Astrocyte (in vitro differentiated cells and primary cell): ENCODE measurements around the gene HSD17B11. TPM values are rescaled to one million over a fixed set of nuclear protein-coding genes. Genes with fewer than 3 reads are reported as not detected.

Experiments used
- DNase-seq: peaks from one replicate; pipeline ENCODE4 v3.0.0-alpha.2; 2010; ENCODE audit warnings: low read depth
- FAIRE-seq: peaks from 2 replicates; lab custom pipeline; 2011; peaks lifted over from hg19 to GRCh38; lab: Jason Lieb, UNC
- H2AFZ ChIP-seq: 2 replicates; pipeline ENCODE4 v1.6.0; 2012; ENCODE audit warnings: low read depth, low read length, inconsistent platforms
- H3K27ac ChIP-seq: 2 replicates; pipeline ENCODE4 v1.5.1; 2011; ENCODE audit warnings: low read depth, low read length, inconsistent platforms
- H3K27me3 ChIP-seq: 2 replicates; pipeline ENCODE4 v1.6.0; 2011; ENCODE audit warnings: low read length, inconsistent platforms; ENCODE audit not compliant: insufficient read depth
- H3K36me3 ChIP-seq: 2 replicates; pipeline ENCODE4 v1.5.1; 2011; ENCODE audit warnings: low read length, inconsistent platforms; ENCODE audit not compliant: insufficient read depth
- H3K4me1 ChIP-seq: 2 replicates; pipeline ENCODE4 v1.5.1; 2011; ENCODE audit warnings: low read length, inconsistent platforms; ENCODE audit not compliant: insufficient read depth
- H3K4me2 ChIP-seq: 2 replicates; pipeline ENCODE4 v1.6.0; 2012; ENCODE audit warnings: low read length, inconsistent platforms
- H3K4me3 ChIP-seq: 2 replicates; pipeline ENCODE4 v1.5.1; 2011; ENCODE audit warnings: low read depth, mild to moderate bottlenecking, low read length, inconsistent platforms; ENCODE audit not compliant: insufficient read depth
- H3K79me2 ChIP-seq: 2 replicates; pipeline ENCODE4 v1.6.0; 2012; ENCODE audit warnings: mild to moderate bottlenecking, low read length, inconsistent platforms; ENCODE audit not compliant: insufficient read depth
- H3K9ac ChIP-seq: 2 replicates; pipeline ENCODE4 v1.6.0; 2012; ENCODE audit warnings: mild to moderate bottlenecking, low read length, inconsistent platforms
- H3K9me3 ChIP-seq: 2 replicates; pipeline ENCODE4 v1.5.1; 2012; ENCODE audit warnings: low read depth, mild to moderate bottlenecking, low read length, inconsistent platforms; ENCODE audit not compliant: insufficient read depth
- H4K20me1 ChIP-seq: 2 replicates; pipeline ENCODE4 v1.6.0; 2012; ENCODE audit warnings: low read length, inconsistent platforms; ENCODE audit not compliant: insufficient read depth
- H3K27ac Mint-ChIP-seq: one replicate; pipeline ENCODE4 v1.8.0; 2021; ENCODE audit warnings: mild to moderate bottlenecking, mixed read lengths; ENCODE audit not compliant: unreplicated experiment
- H3K27me3 Mint-ChIP-seq: one replicate; pipeline ENCODE4 v1.8.0; 2021; ENCODE audit warnings: low read depth, mixed read lengths; ENCODE audit not compliant: unreplicated experiment
- H3K36me3 Mint-ChIP-seq: one replicate; pipeline ENCODE4 v1.8.0; 2021; ENCODE audit warnings: low read depth, mixed read lengths; ENCODE audit not compliant: unreplicated experiment
- H3K4me1 Mint-ChIP-seq: one replicate; pipeline ENCODE4 v1.8.0; 2021; ENCODE audit warnings: low read depth, mixed read lengths; ENCODE audit not compliant: unreplicated experiment
- H3K4me3 Mint-ChIP-seq: one replicate; pipeline ENCODE4 v1.8.0; 2021; ENCODE audit warnings: mild to moderate bottlenecking, moderate library complexity, mixed read lengths; ENCODE audit not compliant: unreplicated experiment
- H3K9me3 Mint-ChIP-seq: one replicate; pipeline ENCODE4 v1.8.0; 2021; ENCODE audit warnings: mild to moderate bottlenecking, mixed read lengths; ENCODE audit not compliant: unreplicated experiment
- EZH2 ChIP-seq: IDR thresholded peaks from 2 replicates; pipeline ENCODE4 v1.6.1; 2012; ENCODE audit warnings: mild to moderate bottlenecking, low read length, inconsistent platforms; ENCODE audit not compliant: insufficient read depth
- total RNA-seq: library from RNA; stranded (reverse); gene quantifications from 2 replicates; pipeline ENCODE4 v1.2.1, GENCODE V29; 2021
- TF ChIP-seq, protein P1 (sequence below): IDR thresholded peaks from 2 replicates; pipeline ENCODE4 v1.5.1; 2011; ENCODE audit warnings: low read depth, mild to moderate bottlenecking, inconsistent platforms, low read length, moderate library complexity; ENCODE audit not compliant: insufficient read depth

The HSD17B11 gene
- total RNA-seq, 1 donor from 2014 or later = 34.0 TPM

- peak; percentile 71 for DNase-seq
- Histone ChIP-seq H3K4me2 (no peak overlapping the region), H3K36me3 (peaks cover 2% of the 10 kb centered on the region), H3K9ac (no peak overlapping the region), H3K4me1 (no peaks in the 10 kb centered on the region), H2AFZ (no peak overlapping the region), H3K9me3 (no peaks in the 10 kb centered on the region), H3K4me3 (no peak overlapping the region), H4K20me1 (no peaks in the 10 kb centered on the region), H3K27me3 (no peaks in the 10 kb centered on the region), H3K79me2 (no peaks in the 10 kb centered on the region), H3K27ac (no peak overlapping the region)
- peak; percentile 17 for FAIRE-seq
- H3K27me3 Mint-ChIP-seq = no peaks in the 10 kb centered on the region
- H3K9me3 Mint-ChIP-seq = no peaks in the 10 kb centered on the region
- no peak overlapping the region for H3K27ac Mint-ChIP-seq
- TF ChIP-seq EZH2 = no peak
- TF ChIP-seq, protein P1, sequence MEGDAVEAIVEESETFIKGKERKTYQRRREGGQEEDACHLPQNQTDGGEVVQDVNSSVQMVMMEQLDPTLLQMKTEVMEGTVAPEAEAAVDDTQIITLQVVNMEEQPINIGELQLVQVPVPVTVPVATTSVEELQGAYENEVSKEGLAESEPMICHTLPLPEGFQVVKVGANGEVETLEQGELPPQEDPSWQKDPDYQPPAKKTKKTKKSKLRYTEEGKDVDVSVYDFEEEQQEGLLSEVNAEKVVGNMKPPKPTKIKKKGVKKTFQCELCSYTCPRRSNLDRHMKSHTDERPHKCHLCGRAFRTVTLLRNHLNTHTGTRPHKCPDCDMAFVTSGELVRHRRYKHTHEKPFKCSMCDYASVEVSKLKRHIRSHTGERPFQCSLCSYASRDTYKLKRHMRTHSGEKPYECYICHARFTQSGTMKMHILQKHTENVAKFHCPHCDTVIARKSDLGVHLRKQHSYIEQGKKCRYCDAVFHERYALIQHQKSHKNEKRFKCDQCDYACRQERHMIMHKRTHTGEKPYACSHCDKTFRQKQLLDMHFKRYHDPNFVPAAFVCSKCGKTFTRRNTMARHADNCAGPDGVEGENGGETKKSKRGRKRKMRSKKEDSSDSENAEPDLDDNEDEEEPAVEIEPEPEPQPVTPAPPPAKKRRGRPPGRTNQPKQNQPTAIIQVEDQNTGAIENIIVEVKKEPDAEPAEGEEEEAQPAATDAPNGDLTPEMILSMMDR = peak; percentile 79
- no peak overlapping the region for H3K4me3 Mint-ChIP-seq
- peaks cover 2% of the 10 kb centered on the region for H3K4me1 Mint-ChIP-seq
- no peaks in the 10 kb centered on the region for H3K36me3 Mint-ChIP-seq
Observed at GRCh38 chr4:87375719-87376291, 15.2 kb downstream of the HSD17B11 start.

DNA sequence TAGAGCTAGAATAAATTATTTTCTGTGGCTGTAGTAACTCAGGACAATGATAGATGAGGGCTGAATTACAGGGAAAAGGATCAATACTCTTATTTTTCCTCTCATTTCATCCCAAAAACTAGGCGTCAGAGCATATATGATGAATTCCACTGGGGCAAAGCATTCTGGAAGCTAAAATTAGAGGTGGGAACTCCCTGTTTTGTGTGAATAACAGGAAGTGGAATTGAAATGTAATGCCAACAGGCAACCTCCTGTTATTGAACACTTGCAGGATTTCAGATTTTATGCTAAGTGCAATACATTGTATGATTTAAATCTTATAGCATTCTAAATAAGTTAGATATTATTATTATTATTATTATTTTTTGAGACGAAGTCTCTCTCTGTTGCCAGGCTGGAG, 20.9 kb downstream of the HSD17B11 start:
- no peaks in the 10 kb centered on the region for H3K4me1 ChIP-seq
- Mint-ChIP-seq H3K27me3 (no peaks in the 10 kb centered on the region), H3K4me1 (peaks cover 2% of the 10 kb centered on the region), H3K4me3 (no peak overlapping the region), H3K9me3 (no peaks in the 10 kb centered on the region), H3K27ac (no peak overlapping the region), H3K36me3 (peaks cover 5% of the 10 kb centered on the region)
- TF ChIP-seq, protein P1 = no peak
- TF ChIP-seq EZH2 = no peak
- H4K20me1 ChIP-seq = no peaks in the 10 kb centered on the region
- H3K4me2 ChIP-seq = no peak overlapping the region
- H3K27ac ChIP-seq = no peak overlapping the region
- H3K4me3 ChIP-seq = no peak overlapping the region
- FAIRE-seq = no peak
- no peaks in the 10 kb centered on the region for H3K79me2 ChIP-seq
- DNase-seq = no peak
- no peak overlapping the region for H3K9ac ChIP-seq
- no peaks in the 10 kb centered on the region for H3K9me3 ChIP-seq
- no peak overlapping the region for H2AFZ ChIP-seq
- peaks cover 5% of the 10 kb centered on the region for H3K36me3 ChIP-seq
- no peaks in the 10 kb centered on the region for H3K27me3 ChIP-seq

DNA sequence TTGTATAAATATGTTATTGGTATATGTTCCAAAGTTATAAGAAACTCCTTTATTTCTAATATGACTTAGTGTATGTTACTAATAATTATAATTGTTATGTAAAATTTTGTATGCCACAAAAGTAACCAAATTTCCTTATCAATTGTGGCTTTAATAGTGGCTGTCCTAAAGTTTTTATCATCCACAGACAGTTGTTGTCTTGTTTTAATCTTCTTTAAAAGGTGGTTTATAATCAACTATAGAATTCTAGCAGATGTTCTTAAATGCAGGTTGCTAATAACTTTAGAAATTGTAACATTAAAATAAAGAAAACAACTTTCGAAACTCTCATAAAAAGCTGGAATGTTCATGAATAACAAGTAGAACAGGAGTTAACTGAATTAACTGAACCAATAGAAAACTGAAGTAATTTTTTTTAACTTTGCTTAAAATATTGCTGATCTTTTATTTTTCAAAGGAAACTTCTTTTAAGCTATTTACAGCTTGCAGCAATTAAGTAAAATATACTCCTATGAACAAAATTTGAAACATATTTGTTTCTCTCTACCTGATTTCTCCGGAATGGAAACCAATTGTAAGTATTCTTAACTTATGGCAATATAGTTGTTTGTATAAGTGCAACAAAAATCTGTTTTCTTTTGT, 24.3 kb downstream of the HSD17B11 start:
- no peaks in the 10 kb centered on the region for H3K4me1 ChIP-seq
- Mint-ChIP-seq H3K9me3 (no peaks in the 10 kb centered on the region), H3K4me1 (no peaks in the 10 kb centered on the region), H3K27me3 (no peaks in the 10 kb centered on the region), H3K4me3 (no peak overlapping the region), H3K27ac (no peak overlapping the region), H3K36me3 (peaks cover 8% of the 10 kb centered on the region)
- H3K36me3 ChIP-seq = peaks cover 3% of the 10 kb centered on the region
- H2AFZ ChIP-seq = no peak overlapping the region
- no peak overlapping the region for H3K27ac ChIP-seq
- H3K9ac ChIP-seq = no peak overlapping the region
- no peak overlapping the region for H3K4me3 ChIP-seq
- no peaks in the 10 kb centered on the region for H3K9me3 ChIP-seq
- H4K20me1 ChIP-seq = no peaks in the 10 kb centered on the region
- no peaks in the 10 kb centered on the region for H3K27me3 ChIP-seq
- H3K4me2 ChIP-seq = no peak overlapping the region
- DNase-seq = no peak
- TF ChIP-seq EZH2 = no peak
- TF ChIP-seq, protein P1 = no peak
- H3K79me2 ChIP-seq = no peaks in the 10 kb centered on the region
- no peak for FAIRE-seq
